B cell (primary cell): ENCODE results near the gene ZMYND10. TPM values are rescaled to one million over a fixed set of nuclear protein-coding genes. Genes with fewer than 3 reads are reported as not detected.

Experiments used
- ATAC-seq: fragments of 200-7000 bp; cut with Tn5 transposase; one replicate; pipeline ENCODE4 v1.10.0; 2021; ENCODE audit warnings: low read depth, mild to moderate bottlenecking, moderate number of reproducible peaks, moderate library complexity
- CTCF ChIA-PET: fragments of 350-600 bp; sonication (Branson Sonifier 250); formaldehyde crosslinking; loops from one replicate; lab custom pipeline; 2021; ENCODE audit warnings: antibody characterized with exemption, inconsistent platforms; lab: Charles Lee
- POLR2A ChIA-PET: fragments of 350-600 bp; sonication (Branson Sonifier 250); formaldehyde crosslinking; loops from one replicate; lab custom pipeline; 2021; ENCODE audit warnings: antibody characterized with exemption; lab: Charles Lee
- DNase-seq: peaks from one replicate; pipeline ENCODE4 v3.0.0; 2013
- H2AFZ ChIP-seq: 2 replicates; pipeline ENCODE4 v1.6.1; 2012; ENCODE audit warnings: mild to moderate bottlenecking, low read depth, low read length; ENCODE audit not compliant: insufficient read depth, poor library complexity, severe bottlenecking
- H3K27ac ChIP-seq, 2 donors: 1 replicate in 1 of 2; 2 replicates in 1 of 2; pipeline ENCODE4 v1.5.1; 2012 to 2013; ENCODE audit warnings: low read length in 2 of 2, mild to moderate bottlenecking in 2 of 2, moderate library complexity in 1 of 2
- H3K27me3 ChIP-seq, 4 experiments: fragments of 200-600 bp in 1 of 4; sonication (generic) in 1 of 4; replicated peaks in 1 of 4; 1 replicate in 2 of 4; 2 replicates in 2 of 4; pipeline versions ENCODE4 v1.6.1 to v1.7.0; 2013 to 2016; ENCODE audit warnings: low read length in 3 of 4, mild to moderate bottlenecking in 2 of 4, mixed read lengths in 1 of 4, moderate library complexity in 1 of 4; ENCODE audit not compliant: insufficient read depth in 4 of 4, control insufficient read depth in 3 of 4; ENCODE audit errors: control extremely low read depth in 1 of 4
- H3K36me3 ChIP-seq, 2 experiments: replicated peaks in 1 of 2; 1 replicate in 1 of 2; 2 replicates in 1 of 2; pipeline versions ENCODE4 v1.6.1 to v1.7.1; 2013; ENCODE audit warnings: low read length in 1 of 2; ENCODE audit not compliant: insufficient read depth in 2 of 2, control insufficient read depth in 1 of 2; ENCODE audit errors: control extremely low read depth in 1 of 2, extremely low read depth in 1 of 2
- H3K4me1 ChIP-seq, 2 donors: fragments of 200-600 bp in 1 of 2; sonication (generic) in 1 of 2; 1 replicate in 1 of 2; 2 replicates in 1 of 2; pipeline versions ENCODE4 v1.5.1 to v1.6.1; 2013 to 2017; ENCODE audit warnings: low read length in 2 of 2; ENCODE audit not compliant: control insufficient read depth in 2 of 2, insufficient read depth in 2 of 2
- H3K4me2 ChIP-seq: replicated peaks from 2 replicates; pipeline ENCODE3; 2012; ENCODE audit warnings: mild to moderate bottlenecking, low read depth, low read length; ENCODE audit not compliant: poor library complexity, severe bottlenecking
- H3K4me3 ChIP-seq, 5 experiments: fragments of 200-600 bp in 1 of 5; sonication (generic) in 1 of 5; 1 replicate in 3 of 5; 2 replicates in 2 of 5; pipeline versions ENCODE4 v1.5.1 to v1.7.0; 2011 to 2016; ENCODE audit warnings: low read length in 4 of 5, mild to moderate bottlenecking in 4 of 5, low read depth in 2 of 5, control low read depth in 1 of 5, moderate library complexity in 1 of 5; ENCODE audit not compliant: insufficient read depth in 1 of 5; ENCODE audit errors: control extremely low read depth in 1 of 5, extremely low read depth in 1 of 5
- H3K79me2 ChIP-seq: fragments of 200-600 bp; sonication (generic); one replicate; pipeline ENCODE4 v1.6.0; 2016; ENCODE audit warnings: low read length; ENCODE audit not compliant: control insufficient read depth, insufficient read depth
- H3K9ac ChIP-seq: fragments of 200-600 bp; sonication (generic); 2 replicates; pipeline ENCODE4 v1.6.1; 2017; ENCODE audit warnings: mild to moderate bottlenecking, low read length, moderate library complexity
- H3K9me3 ChIP-seq, 3 donors: one replicate each; pipeline versions ENCODE4 v1.6.1 to v1.7.1; 2013; ENCODE audit warnings: low read length in 2 of 3; ENCODE audit not compliant: control insufficient read depth in 2 of 3, insufficient read depth in 1 of 3; ENCODE audit errors: control extremely low read depth in 1 of 3
- H4K20me1 ChIP-seq: 2 replicates; pipeline ENCODE4 v1.6.0; 2012; ENCODE audit warnings: mild to moderate bottlenecking, low read length; ENCODE audit not compliant: insufficient read depth, control insufficient read depth, poor library complexity, severe bottlenecking
- H3K27ac Mint-ChIP-seq: one replicate; pipeline ENCODE4 v1.8.0; 2021; ENCODE audit warnings: mixed read lengths
- H3K27me3 Mint-ChIP-seq: one replicate; pipeline ENCODE4 v1.8.0; 2021; ENCODE audit warnings: mixed read lengths
- H3K4me1 Mint-ChIP-seq: one replicate; pipeline ENCODE4 v1.8.0; 2021; ENCODE audit warnings: mixed read lengths
- H3K4me3 Mint-ChIP-seq: one replicate; pipeline ENCODE4 v1.8.0; 2021; ENCODE audit warnings: mixed read lengths
- H3K9me3 Mint-ChIP-seq: one replicate; pipeline ENCODE4 v1.8.0; 2022; ENCODE audit warnings: mixed read lengths; ENCODE audit not compliant: insufficient read depth
- CTCF ChIP-seq: fragments of 200-600 bp; IDR thresholded peaks from one replicate; pipeline ENCODE4 v1.8.0; 2022; ENCODE audit warnings: antibody characterized with exemption, mild to moderate bottlenecking
- EZH2 ChIP-seq: IDR thresholded peaks from 2 replicates; pipeline ENCODE4 v1.6.1; 2012; ENCODE audit warnings: borderline replicate concordance, low read depth, mild to moderate bottlenecking, moderate library complexity, low read length; ENCODE audit not compliant: insufficient read depth, poor library complexity, severe bottlenecking
- WGBS: methylation state at CpG from one replicate; pipeline ENCODE4 v1.1.5; 2013; ENCODE audit warnings: missing lambda C conversion rate; ENCODE audit not compliant: insufficient coverage; 5-methylcytosine and 5-hydroxymethylcytosine counted together
- intact Hi-C: fragments of 100-400 bp; cut with micrococcal nuclease; formaldehyde crosslinking; loops from one replicate; pipeline ENCODE4 v1.10.0; 2022
- polyA plus RNA-seq: library from polyadenylated mRNA; depleted of rRNA; stranded (reverse); fragments of >200 nt; gene quantifications from 2 replicates; pipeline ENCODE4 v1.2.3, GENCODE V29; 2012
- total RNA-seq, 2 donors: library from RNA; stranded (reverse); fragments of 120-200 nt in 1 of 2; gene quantifications; 1 replicate in 1 of 2; 2 replicates in 1 of 2; pipeline versions ENCODE4 v1.2.3 to v1.2.4, GENCODE V29; 2013 to 2022

The ZMYND10 gene
- total and polyA plus RNA-seq, 2 donors (not counting 1 experiment from before 2014, with no cell fraction given): 1.8 to 2.4 TPM

DNA sequence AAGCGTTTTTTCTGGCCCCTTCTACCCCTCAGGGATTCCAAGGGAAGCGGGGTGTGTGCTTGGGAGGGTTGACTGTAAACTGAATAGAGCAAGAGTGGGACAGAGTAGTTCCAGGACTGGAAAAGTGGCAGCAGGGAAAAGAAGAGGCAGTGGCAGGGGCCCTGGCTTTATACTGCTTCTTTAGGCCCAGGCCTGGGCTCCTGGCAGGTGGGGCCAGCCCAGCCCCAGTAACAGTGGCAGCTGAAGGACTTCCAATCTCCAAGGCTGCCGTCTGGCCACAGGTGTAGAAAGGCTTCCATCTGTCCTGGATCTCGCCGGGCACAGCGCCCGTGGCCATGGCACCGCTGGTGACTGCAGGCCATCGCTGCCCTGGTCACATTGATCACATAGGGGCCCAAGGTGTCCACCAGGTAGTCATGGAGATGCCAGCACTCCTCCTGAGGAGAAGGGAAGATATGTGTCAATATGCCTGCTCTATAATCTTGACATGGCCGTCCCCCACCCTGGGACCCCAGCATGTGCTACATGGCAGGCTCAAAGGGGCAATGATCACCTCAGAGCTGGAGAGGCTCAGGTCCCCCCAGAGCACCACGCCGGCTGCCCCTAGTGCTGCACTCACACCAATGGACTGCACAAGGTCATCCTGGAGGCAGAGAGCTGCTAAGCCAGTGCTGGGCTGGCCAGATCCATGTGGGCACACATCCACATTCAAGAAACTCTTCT is 52.3 kb downstream of the ZMYND10 start:
- TF ChIP-seq EZH2: no peak
- no peak for TF ChIP-seq CTCF
- Histone ChIP-seq H3K4me3 (peak overlapping the region in 2 of 5 experiments; percentile 81 to 94), H4K20me1 (no peaks in the 10 kb centered on the region), H3K36me3 (peaks cover 0 to 25% of the 10 kb centered on the region in 2 experiments), H3K9me3 (no peaks in the 10 kb centered on the region), H3K4me2 (peak overlapping the region; percentile 100), H3K4me1 (peaks cover 16 to 23% of the 10 kb centered on the region in 2 donors), H3K79me2 (peaks cover 22% of the 10 kb centered on the region), H2AFZ (peak overlapping the region; percentile 93), H3K9ac (peak overlapping the region; percentile 95), H3K27ac (peak overlapping the region; percentile 57 to 68), H3K27me3 (no peaks in the 10 kb centered on the region)
- 83% methylated on average over 12 of the region's 12 CpGs for WGBS
- Mint-ChIP-seq H3K27ac (peak overlapping the region; percentile 96), H3K4me3 (peak overlapping the region; percentile 92), H3K9me3 (no peaks in the 10 kb centered on the region), H3K4me1 (peaks cover 24% of the 10 kb centered on the region), H3K27me3 (no peaks in the 10 kb centered on the region)
- ATAC-seq (no peak), DNase-seq (no peak)
- intact Hi-C loops: loop anchor here (10.0 kb wide), 1 partner anchor 1092 kb away; the partner anchor contains the start of gene MANF
- ChIA-PET POLR2A (interaction anchor here (0.6 to 2.3 kb wide), 4 partner anchors 12 to 175 kb away, joined by 3 to 15 read pairs (median 4); no protein-coding TSS in a partner anchor), CTCF (interaction anchor here (1.0 to 2.0 kb wide), 7 partner anchors 18 to 99 kb away, joined by 4 to 9 read pairs (median 5); no protein-coding TSS in a partner anchor)
